Esophagus squamous epithelium (tissue), 5 donors: Measurements from ENCODE around the gene C13orf42. TPM values are rescaled to one million over a fixed set of nuclear protein-coding genes. Genes with fewer than 3 reads are reported as not detected.
"Not testable (repeated sequence)": the region's sequence is repeated elsewhere in the genome, so short reads cannot be mapped to it uniquely, and the experiment has no call there.

ENCODE experiments used
- DNase-seq: peaks from one replicate; lab custom pipeline; 2025; lab: John Stamatoyannopoulos, UW
- H3K27ac ChIP-seq, 4 donors: fragments of 200-600 bp; sonication (generic); one replicate each; pipeline ENCODE4 v1.5.1; 2016 to 2019; ENCODE audit warnings: mild to moderate bottlenecking in 1 of 4
- H3K27me3 ChIP-seq, 4 donors: fragments of 200-600 bp; sonication (generic); 1 replicate in 3 of 4; 2 replicates in 1 of 4; pipeline versions ENCODE4 v1.5.1 to v1.6.0; 2017 to 2021; ENCODE audit warnings: antibody characterized with exemption in 1 of 4
- H3K36me3 ChIP-seq, 3 donors: fragments of 200-600 bp; sonication (generic); one replicate each; pipeline ENCODE4 v1.5.1; 2016 to 2019
- H3K4me1 ChIP-seq, 3 donors: fragments of 200-600 bp; sonication (generic); one replicate each; pipeline ENCODE4 v1.5.1; 2017 to 2019
- H3K4me3 ChIP-seq, 4 donors: fragments of 200-600 bp; sonication (generic); 1 replicate in 3 of 4; 2 replicates in 1 of 4; pipeline ENCODE4 v1.5.1; 2016 to 2019; ENCODE audit warnings: mild to moderate bottlenecking in 2 of 4, moderate library complexity in 1 of 4
- H3K9me3 ChIP-seq, 3 donors: fragments of 200-600 bp; sonication (generic); one replicate each; pipeline ENCODE4 v1.5.1; 2016 to 2019
- CTCF ChIP-seq, 6 experiments: fragments of 450-650 bp in 4 of 6; fragments of 200-600 bp in 2 of 6; sonication (generic) in 2 of 6; IDR thresholded peaks; one replicate each; pipeline ENCODE4 v1.5.1; 2016 to 2019; ENCODE audit warnings: antibody characterized with exemption in 6 of 6, mild to moderate bottlenecking in 4 of 6, moderate library complexity in 4 of 6
- POLR2A ChIP-seq, 4 donors: fragments of 450-650 bp; IDR thresholded peaks; one replicate each; pipeline ENCODE4 v1.6.1; 2017; ENCODE audit warnings: antibody characterized with exemption in 4 of 4, mild to moderate bottlenecking in 4 of 4, moderate library complexity in 3 of 4
- WGBS, 2 donors: methylation state at CpG; one replicate each; pipeline ENCODE4 v1.1.5; 2018; 5-methylcytosine and 5-hydroxymethylcytosine counted together
- intact Hi-C: fragments of 100-400 bp; cut with DNase I; formaldehyde crosslinking; loops from one replicate; pipeline ENCODE4 v1.15.0; 2022
- total RNA-seq, 4 donors: library from RNA; depleted of rRNA; stranded (reverse); fragments of >200 nt; gene quantifications; one replicate each; pipeline ENCODE4 v1.1.0, GENCODE V29; 2016
- donor health status: DM: yes; HTN: yes; CAD: no.

Gene C13orf42
- total RNA-seq, 4 donors from 2014 or later = not detected

GRCh38 chr13:51097353-51098043 is 13.6 kb downstream of the C13orf42 start:
- DNase-seq = no peak
- TF ChIP-seq POLR2A (IDR thresholded peaks at IDR 0.05) (no peak), CTCF (IDR thresholded peaks at IDR 0.05) (no peak)
- 61 to 78% methylated on average over 4 of the region's 4 CpGs for WGBS, 2 donors
- no peak overlapping the region for H3K27ac ChIP-seq
- no peaks in the 10 kb centered on the region for H3K4me1 ChIP-seq
- no peaks in the 10 kb centered on the region for H3K9me3 ChIP-seq
- H3K4me3 ChIP-seq = no peak overlapping the region
- H3K36me3 ChIP-seq = no peaks in the 10 kb centered on the region
- intact Hi-C loops = no loop called here
- H3K27me3 ChIP-seq = peaks cover 0 to 9% (median 0%) of the 10 kb centered on the region in 4 donors

GRCh38 chr13:51096131-51096530 is 14.9 kb downstream of the C13orf42 start:
- 91 to 100% methylated on average over 1 of the region's 1 CpG for WGBS, 2 donors
- intact Hi-C loops = no loop called here
- H3K27me3 ChIP-seq = peaks cover 0 to 2% (median 0%) of the 10 kb centered on the region in 4 donors

GRCh38 chr13:51093574-51093973 is 17.5 kb downstream of the C13orf42 start:
- Histone ChIP-seq H3K27ac (no peak overlapping the region), H3K4me1 (no peaks in the 10 kb centered on the region), H3K27me3 (no peaks in the 10 kb centered on the region), H3K36me3 (no peaks in the 10 kb centered on the region), H3K4me3 (no peak overlapping the region), H3K9me3 (no peaks in the 10 kb centered on the region)
- intact Hi-C loops = no loop called here
- TF ChIP-seq CTCF (IDR thresholded peaks at IDR 0.05) (no peak), POLR2A (IDR thresholded peaks at IDR 0.05) (no peak)
- 68 to 75% methylated on average over 4 of the region's 4 CpGs for WGBS, 2 donors
- DNase-seq = no peak

More at GRCh38 chr13:51096131-51096530, 14.9 kb downstream of the C13orf42 start:
- DNase-seq = no peak
- H3K36me3 ChIP-seq = no peaks in the 10 kb centered on the region
- no peaks in the 10 kb centered on the region for H3K9me3 ChIP-seq
- H3K4me3 ChIP-seq = no peak overlapping the region
- no peak for TF ChIP-seq CTCF (IDR thresholded peaks at IDR 0.05)
- no peak for TF ChIP-seq POLR2A (IDR thresholded peaks at IDR 0.05)
- H3K27ac ChIP-seq = no peak overlapping the region
- no peaks in the 10 kb centered on the region for H3K4me1 ChIP-seq

GRCh38 chr13:51091839-51092238 is 19.2 kb downstream of the C13orf42 start:
- Histone ChIP-seq H3K9me3 (no peaks in the 10 kb centered on the region), H3K4me3 (no peak overlapping the region), H3K27ac (no peak overlapping the region), H3K4me1 (no peaks in the 10 kb centered on the region), H3K27me3 (no peaks in the 10 kb centered on the region), H3K36me3 (no peaks in the 10 kb centered on the region)
- intact Hi-C loops = no loop called here
- WGBS, 2 donors = 69 to 76% methylated on average over 4 of the region's 4 CpGs
- TF ChIP-seq CTCF (IDR thresholded peaks at IDR 0.05) (no peak), POLR2A (IDR thresholded peaks at IDR 0.05) (no peak)
- no peak for DNase-seq

GRCh38 chr13:51083706-51084105 is 27.4 kb downstream of the C13orf42 start:
- Histone ChIP-seq H3K36me3 (no peaks in the 10 kb centered on the region), H3K27ac (no peak overlapping the region), H3K4me3 (no peak overlapping the region), H3K9me3 (no peaks in the 10 kb centered on the region), H3K27me3 (no peaks in the 10 kb centered on the region), H3K4me1 (no peaks in the 10 kb centered on the region)
- intact Hi-C loops = no loop called here
- DNase-seq = no peak
- 38 to 86% methylated on average over 1 to 3 of the region's 5 CpGs for WGBS, 2 donors
- TF ChIP-seq CTCF (IDR thresholded peaks at IDR 0.05) = no peak
- TF ChIP-seq POLR2A (IDR thresholded peaks at IDR 0.05) = no peak

- peak overlapping the region in 1 of 4 donors; percentile 56 for H3K27ac ChIP-seq
- H3K4me3 ChIP-seq, H3K9me3 ChIP-seq, H3K27me3 ChIP-seq, intact Hi-C loops, DNase-seq, H3K36me3 ChIP-seq, H3K4me1 ChIP-seq: not testable (repeated sequence)
- WGBS, 2 donors = 82 to 97% methylated on average over 5 to 6 of the region's 23 CpGs
Measured at GRCh38 chr13:51080478-51081065, 30.5 kb downstream of the C13orf42 start.
